IMR-90 (cell line): ENCODE measurements around the gene HIGD1C.

Experiments
- POLR2A ChIP-seq: IDR thresholded peaks from 2 replicates; pipeline ENCODE4 v1.6.1; 2012; ENCODE audit warnings: mild to moderate bottlenecking, low read depth, low read length
- TF ChIP-seq, protein P1 (sequence below): conservative IDR thresholded peaks from 2 replicates; pipeline ENCODE4 v1.5.1; 2012; ENCODE audit warnings: mild to moderate bottlenecking, low read depth, low read length, improper control_type of control experiment

DNA sequence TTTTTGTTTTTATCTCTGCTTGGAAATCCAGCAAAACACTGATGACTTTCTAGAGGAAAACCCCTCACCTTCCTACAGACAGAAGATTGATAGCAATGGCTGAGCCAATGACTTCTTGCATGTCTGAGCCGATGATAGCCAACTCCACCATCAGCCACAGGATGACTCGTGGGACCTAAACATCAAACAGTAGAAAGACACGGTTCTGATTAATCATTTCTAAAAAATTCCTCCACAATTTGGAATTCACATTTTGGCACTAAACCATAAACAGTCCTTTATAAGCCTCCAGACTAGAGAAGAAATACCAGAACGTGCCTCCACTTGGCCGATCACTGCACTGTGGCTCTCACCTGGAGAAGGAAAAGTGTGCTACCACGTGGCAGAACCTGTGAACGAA is 47.9 kb downstream of the HIGD1C start:
- TF ChIP-seq, protein P1, sequence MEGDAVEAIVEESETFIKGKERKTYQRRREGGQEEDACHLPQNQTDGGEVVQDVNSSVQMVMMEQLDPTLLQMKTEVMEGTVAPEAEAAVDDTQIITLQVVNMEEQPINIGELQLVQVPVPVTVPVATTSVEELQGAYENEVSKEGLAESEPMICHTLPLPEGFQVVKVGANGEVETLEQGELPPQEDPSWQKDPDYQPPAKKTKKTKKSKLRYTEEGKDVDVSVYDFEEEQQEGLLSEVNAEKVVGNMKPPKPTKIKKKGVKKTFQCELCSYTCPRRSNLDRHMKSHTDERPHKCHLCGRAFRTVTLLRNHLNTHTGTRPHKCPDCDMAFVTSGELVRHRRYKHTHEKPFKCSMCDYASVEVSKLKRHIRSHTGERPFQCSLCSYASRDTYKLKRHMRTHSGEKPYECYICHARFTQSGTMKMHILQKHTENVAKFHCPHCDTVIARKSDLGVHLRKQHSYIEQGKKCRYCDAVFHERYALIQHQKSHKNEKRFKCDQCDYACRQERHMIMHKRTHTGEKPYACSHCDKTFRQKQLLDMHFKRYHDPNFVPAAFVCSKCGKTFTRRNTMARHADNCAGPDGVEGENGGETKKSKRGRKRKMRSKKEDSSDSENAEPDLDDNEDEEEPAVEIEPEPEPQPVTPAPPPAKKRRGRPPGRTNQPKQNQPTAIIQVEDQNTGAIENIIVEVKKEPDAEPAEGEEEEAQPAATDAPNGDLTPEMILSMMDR: no peak
- TF ChIP-seq POLR2A: no peak
